Muscle layer of colon (tissue), 2 donors: ENCODE data around the gene SCN3A.

Experiments used
- H3K27ac ChIP-seq: one replicate; pipeline ENCODE4 v1.7.0; 2013; ENCODE audit warnings: low read depth, mild to moderate bottlenecking, low read length, moderate library complexity
- H3K27me3 ChIP-seq, 2 donors: one replicate each; pipeline ENCODE4 v1.7.0; 2013; ENCODE audit warnings: low read length in 2 of 2, mild to moderate bottlenecking in 2 of 2; ENCODE audit not compliant: insufficient read depth in 2 of 2, control insufficient read depth in 1 of 2
- H3K36me3 ChIP-seq: one replicate; pipeline ENCODE4 v1.7.0; 2013; ENCODE audit warnings: mild to moderate bottlenecking, low read length; ENCODE audit not compliant: insufficient read depth
- H3K4me1 ChIP-seq: one replicate; pipeline ENCODE4 v1.7.0; 2013; ENCODE audit warnings: mild to moderate bottlenecking, low read length; ENCODE audit not compliant: insufficient read depth
- H3K4me3 ChIP-seq, 2 donors: one replicate each; pipeline ENCODE4 v1.7.0; 2013; ENCODE audit warnings: low read length in 2 of 2, low read depth in 1 of 2, mild to moderate bottlenecking in 1 of 2, moderate library complexity in 1 of 2
- H3K9ac ChIP-seq: one replicate; pipeline ENCODE4 v1.7.0; 2013; ENCODE audit warnings: low read length
- H3K9me3 ChIP-seq: one replicate; pipeline ENCODE4 v1.7.0; 2013; ENCODE audit warnings: mild to moderate bottlenecking, low read length
- donor health status: abdominal sarcoma.
- donor health status: Adenocarcinoma of cecum.

SCN3A gene

GRCh38 chr2:165069151-165069550, 134.7 kb downstream of the SCN3A start:
- H3K36me3 ChIP-seq: no peaks in the 10 kb centered on the region
- no peaks in the 10 kb centered on the region for H3K9me3 ChIP-seq
- H3K27me3 ChIP-seq: no peaks in the 10 kb centered on the region
- H3K4me1 ChIP-seq: peaks cover 3% of the 10 kb centered on the region
- H3K27ac ChIP-seq: no peak overlapping the region
- H3K4me3 ChIP-seq: no peak overlapping the region
- H3K9ac ChIP-seq: no peak overlapping the region

DNA sequence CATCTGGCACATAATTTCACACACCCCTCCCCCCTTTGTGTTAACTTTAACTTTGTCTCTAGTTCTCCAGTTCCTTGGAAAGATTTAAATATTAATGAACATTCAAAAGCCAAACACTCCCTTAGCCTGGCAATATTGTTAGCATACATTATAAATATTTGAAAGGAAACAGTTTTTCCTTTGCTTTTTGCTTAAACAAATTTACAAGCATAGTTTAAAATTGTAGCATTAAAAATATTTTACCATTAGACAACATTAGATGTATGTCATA, 135.4 kb downstream of the SCN3A start:
- H3K36me3 ChIP-seq: no peaks in the 10 kb centered on the region
- H3K9me3 ChIP-seq: no peaks in the 10 kb centered on the region
- no peak overlapping the region for H3K9ac ChIP-seq
- peaks cover 3% of the 10 kb centered on the region for H3K4me1 ChIP-seq
- H3K27me3 ChIP-seq: no peaks in the 10 kb centered on the region
- H3K27ac ChIP-seq: no peak overlapping the region
- peak overlapping the region in 1 of 2 donors; percentile 32 for H3K4me3 ChIP-seq

GRCh38 chr2:165067643-165068486, 136.0 kb downstream of the SCN3A start:
- H3K4me3 ChIP-seq: peak overlapping the region in 1 of 2 donors; percentile 32
- H3K27me3 ChIP-seq: no peaks in the 10 kb centered on the region
- no peaks in the 10 kb centered on the region for H3K36me3 ChIP-seq
- no peak overlapping the region for H3K27ac ChIP-seq
- H3K9ac ChIP-seq: no peak overlapping the region
- H3K4me1 ChIP-seq: peaks cover 3% of the 10 kb centered on the region
- no peaks in the 10 kb centered on the region for H3K9me3 ChIP-seq

- Histone ChIP-seq H3K4me3 (no peak overlapping the region), H3K9me3 (no peaks in the 10 kb centered on the region), H3K36me3 (no peaks in the 10 kb centered on the region), H3K9ac (no peak overlapping the region), H3K4me1 (peaks cover 3% of the 10 kb centered on the region), H3K27ac (no peak overlapping the region), H3K27me3 (no peaks in the 10 kb centered on the region)
These were observed 139.1 kb downstream of the SCN3A start for GRCh38 chr2:165064743-165065142.

DNA sequence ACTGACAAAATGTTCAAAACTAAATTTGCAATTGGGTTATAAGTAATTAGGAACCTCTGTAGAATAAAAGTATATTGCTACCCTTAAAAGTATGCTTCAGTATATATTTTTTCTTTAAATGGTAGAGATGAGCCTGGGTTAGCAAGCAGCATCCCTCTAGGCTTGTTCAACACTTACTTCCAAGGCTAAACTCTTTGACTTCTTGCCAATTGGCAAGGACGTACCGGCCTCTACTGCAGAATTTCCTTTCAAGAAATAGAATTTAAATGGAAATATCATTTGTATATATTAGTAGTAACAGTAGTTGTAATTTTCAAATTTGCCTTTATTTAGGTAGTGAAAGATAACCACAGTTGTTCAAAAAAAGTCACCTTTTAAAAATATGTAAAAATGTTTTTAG, 143.4 kb downstream of the SCN3A start:
- Histone ChIP-seq H3K36me3 (no peaks in the 10 kb centered on the region), H3K27me3 (no peaks in the 10 kb centered on the region), H3K9ac (no peak overlapping the region), H3K9me3 (no peaks in the 10 kb centered on the region), H3K27ac (no peak overlapping the region), H3K4me1 (no peaks in the 10 kb centered on the region), H3K4me3 (no peak overlapping the region)

DNA sequence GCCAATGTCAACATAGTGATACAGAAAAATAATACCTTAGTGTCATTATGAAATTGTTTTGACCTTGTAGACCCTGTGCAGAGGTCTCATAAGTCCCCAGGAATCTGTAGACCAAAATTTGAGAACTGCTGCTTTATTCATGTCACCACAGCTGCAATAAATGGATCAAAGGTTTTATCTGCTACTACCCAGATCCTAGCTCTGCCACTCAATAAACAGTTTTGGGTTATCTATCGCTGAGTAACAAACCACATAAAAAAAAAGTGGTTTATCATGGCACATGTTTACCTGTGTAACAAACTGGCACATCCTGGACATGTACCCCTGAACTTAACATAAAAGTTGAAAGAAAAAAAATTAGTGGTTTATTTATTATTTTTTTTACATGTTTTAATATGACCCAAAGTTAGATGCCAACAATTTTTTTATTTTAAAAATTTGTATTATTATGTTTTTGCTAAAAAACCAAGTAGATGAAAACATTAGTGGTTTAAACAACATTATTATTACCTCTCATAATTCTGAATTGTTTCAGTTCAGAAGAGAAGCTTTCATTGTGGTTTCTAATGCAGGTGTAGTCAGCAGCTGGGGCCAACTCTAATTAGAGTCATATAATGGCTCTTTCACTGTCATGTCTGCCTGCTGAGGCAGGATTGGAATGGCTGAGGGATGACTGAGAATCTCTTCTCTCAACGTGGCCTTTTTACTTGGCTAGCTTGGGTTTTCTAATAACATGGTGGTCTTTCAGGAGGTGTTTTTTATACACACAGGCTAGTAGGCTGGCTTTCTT, 145.2 kb downstream of the SCN3A start:
- Histone ChIP-seq H3K9ac (no peak overlapping the region), H3K4me1 (no peaks in the 10 kb centered on the region), H3K27me3 (no peaks in the 10 kb centered on the region), H3K4me3 (no peak overlapping the region), H3K9me3 (no peaks in the 10 kb centered on the region), H3K27ac (no peak overlapping the region), H3K36me3 (no peaks in the 10 kb centered on the region)

DNA sequence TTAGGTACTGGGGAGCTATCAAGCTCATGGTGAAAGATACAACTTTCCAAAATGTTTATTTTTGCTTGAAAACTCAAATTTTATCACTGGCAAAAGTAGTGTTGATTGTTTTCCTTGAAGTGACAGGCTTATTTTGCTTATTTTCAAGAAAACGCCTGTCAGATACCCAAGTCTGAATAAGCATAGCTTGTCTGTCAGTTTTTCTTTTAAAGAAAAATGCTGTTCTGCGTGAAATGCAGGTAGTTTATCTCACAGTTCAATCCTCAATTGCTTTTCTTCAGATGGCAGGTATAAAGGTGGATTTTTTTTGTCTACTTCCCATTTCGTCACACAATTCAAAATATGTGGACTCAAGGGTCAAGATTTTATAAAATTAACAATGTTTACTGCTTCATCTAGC, 145.9 kb downstream of the SCN3A start:
- H3K27ac ChIP-seq: no peak overlapping the region
- no peak overlapping the region for H3K9ac ChIP-seq
- no peaks in the 10 kb centered on the region for H3K27me3 ChIP-seq
- H3K4me3 ChIP-seq: no peak overlapping the region
- no peaks in the 10 kb centered on the region for H3K9me3 ChIP-seq
- no peaks in the 10 kb centered on the region for H3K4me1 ChIP-seq
- H3K36me3 ChIP-seq: no peaks in the 10 kb centered on the region

DNA sequence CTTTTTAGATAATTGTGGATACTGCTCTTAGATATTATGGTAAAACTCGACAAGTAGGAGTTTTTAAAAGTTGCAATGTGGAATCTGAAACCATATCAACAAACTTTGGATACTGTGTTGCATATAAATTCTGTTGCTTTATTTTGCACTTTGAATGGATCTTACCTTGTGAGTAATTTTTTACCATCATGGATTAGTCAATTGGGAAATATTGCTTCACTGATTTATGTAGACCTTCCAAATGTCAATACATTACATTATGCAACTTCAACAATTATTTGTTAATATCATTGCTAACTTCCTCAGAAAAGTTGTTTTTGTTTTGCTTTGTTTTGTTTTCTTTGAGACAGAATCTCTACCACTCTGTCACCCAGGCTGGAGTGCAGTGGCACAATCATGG, 146.5 kb downstream of the SCN3A start:
- no peaks in the 10 kb centered on the region for H3K27me3 ChIP-seq
- H3K9me3 ChIP-seq: no peaks in the 10 kb centered on the region
- H3K27ac ChIP-seq: no peak overlapping the region
- H3K36me3 ChIP-seq: no peaks in the 10 kb centered on the region
- H3K4me1 ChIP-seq: no peaks in the 10 kb centered on the region
- H3K9ac ChIP-seq: no peak overlapping the region
- H3K4me3 ChIP-seq: no peak overlapping the region

DNA sequence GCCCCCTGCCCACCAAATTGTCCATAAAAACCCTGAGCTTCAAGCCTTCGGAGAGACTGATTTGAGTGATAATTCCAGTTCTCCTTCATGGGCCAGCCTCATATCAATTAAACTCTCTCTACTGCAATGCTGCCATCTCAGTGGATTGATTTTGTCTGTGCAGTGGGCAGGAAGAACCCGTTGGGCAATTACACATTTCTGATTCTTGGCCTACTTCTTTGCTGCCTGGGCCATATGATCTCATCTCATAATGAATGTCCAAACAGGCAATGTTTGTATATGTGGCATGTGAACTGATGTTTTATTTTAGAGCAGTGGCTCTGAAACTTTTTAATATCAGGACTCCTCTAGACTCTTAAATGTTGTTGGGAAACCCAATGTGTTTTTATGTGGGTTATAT, 147.3 kb downstream of the SCN3A start:
- H3K9me3 ChIP-seq: no peaks in the 10 kb centered on the region
- no peak overlapping the region for H3K9ac ChIP-seq
- H3K27ac ChIP-seq: no peak overlapping the region

GRCh38 chr2:165055082-165055851, 148.6 kb downstream of the SCN3A start:
- H3K4me1 ChIP-seq: no peaks in the 10 kb centered on the region
- H3K4me3 ChIP-seq: no peak overlapping the region
- no peaks in the 10 kb centered on the region for H3K9me3 ChIP-seq
- no peak overlapping the region for H3K27ac ChIP-seq
- H3K36me3 ChIP-seq: no peaks in the 10 kb centered on the region
- H3K9ac ChIP-seq: no peak overlapping the region
- H3K27me3 ChIP-seq: no peaks in the 10 kb centered on the region

More for the DNA sequence above, 147.3 kb downstream of the SCN3A start:
- no peak overlapping the region for H3K4me3 ChIP-seq
- no peaks in the 10 kb centered on the region for H3K27me3 ChIP-seq
- no peaks in the 10 kb centered on the region for H3K36me3 ChIP-seq
- no peaks in the 10 kb centered on the region for H3K4me1 ChIP-seq

DNA sequence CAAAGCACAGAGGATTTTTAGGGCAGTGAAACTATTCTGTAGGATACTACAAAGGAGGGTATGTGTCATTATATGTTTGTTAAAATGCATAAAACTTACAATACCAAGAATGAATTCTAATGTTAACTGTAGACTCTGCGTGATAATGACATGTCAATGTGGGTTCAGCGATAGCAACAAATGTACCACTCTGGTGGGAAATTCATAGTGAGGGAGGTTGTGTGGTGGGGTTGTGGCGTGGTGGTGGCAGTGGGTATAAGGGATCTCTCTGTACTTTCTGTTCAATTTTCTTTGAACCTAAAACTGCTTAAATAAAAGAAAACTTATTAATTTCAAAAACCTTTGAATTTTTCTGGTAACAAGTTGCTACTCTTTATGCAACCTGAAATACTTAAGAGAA, 149.2 kb downstream of the SCN3A start:
- Histone ChIP-seq H3K27me3 (no peaks in the 10 kb centered on the region), H3K9ac (no peak overlapping the region), H3K9me3 (no peaks in the 10 kb centered on the region), H3K4me1 (no peaks in the 10 kb centered on the region), H3K36me3 (no peaks in the 10 kb centered on the region), H3K4me3 (no peak overlapping the region), H3K27ac (no peak overlapping the region)
